ENCODE measurements around the gene TNPO3. TPM values are rescaled to one million over a fixed set of nuclear protein-coding genes. Genes with fewer than 3 reads are reported as not detected.

The TNPO3 gene
- total RNA-seq, 1 donor from 2014 or later = 59.4 TPM

- Histone ChIP-seq H3K36me3 (peaks cover 68 to 87% of the 10 kb centered on the region in 2 donors), H3K4me3 (no peak overlapping the region), H3K9me3 (no peaks in the 10 kb centered on the region), H3K4me1 (no peaks in the 10 kb centered on the region), H3K27ac (no peak overlapping the region), H3K27me3 (no peaks in the 10 kb centered on the region)
- DNase-seq (ENCODE audit: low spot score in 2 of 2) = no peak
- TF ChIP-seq, protein P1, sequence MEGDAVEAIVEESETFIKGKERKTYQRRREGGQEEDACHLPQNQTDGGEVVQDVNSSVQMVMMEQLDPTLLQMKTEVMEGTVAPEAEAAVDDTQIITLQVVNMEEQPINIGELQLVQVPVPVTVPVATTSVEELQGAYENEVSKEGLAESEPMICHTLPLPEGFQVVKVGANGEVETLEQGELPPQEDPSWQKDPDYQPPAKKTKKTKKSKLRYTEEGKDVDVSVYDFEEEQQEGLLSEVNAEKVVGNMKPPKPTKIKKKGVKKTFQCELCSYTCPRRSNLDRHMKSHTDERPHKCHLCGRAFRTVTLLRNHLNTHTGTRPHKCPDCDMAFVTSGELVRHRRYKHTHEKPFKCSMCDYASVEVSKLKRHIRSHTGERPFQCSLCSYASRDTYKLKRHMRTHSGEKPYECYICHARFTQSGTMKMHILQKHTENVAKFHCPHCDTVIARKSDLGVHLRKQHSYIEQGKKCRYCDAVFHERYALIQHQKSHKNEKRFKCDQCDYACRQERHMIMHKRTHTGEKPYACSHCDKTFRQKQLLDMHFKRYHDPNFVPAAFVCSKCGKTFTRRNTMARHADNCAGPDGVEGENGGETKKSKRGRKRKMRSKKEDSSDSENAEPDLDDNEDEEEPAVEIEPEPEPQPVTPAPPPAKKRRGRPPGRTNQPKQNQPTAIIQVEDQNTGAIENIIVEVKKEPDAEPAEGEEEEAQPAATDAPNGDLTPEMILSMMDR (IDR thresholded peaks at IDR 0.05) = no peak
- intact Hi-C loops (cut with DNase I) = no loop called here
Observed at GRCh38 chr7:128968624-128969023, 86.3 kb downstream of the TNPO3 start.

GRCh38 chr7:128963327-128963757 is 91.6 kb downstream of the TNPO3 start:
- no peaks in the 10 kb centered on the region for H3K27me3 ChIP-seq
- intact Hi-C loops (cut with DNase I) = no loop called here
- no peaks in the 10 kb centered on the region for H3K9me3 ChIP-seq
- H3K27ac ChIP-seq = no peak overlapping the region
- TF ChIP-seq, protein P1 (IDR thresholded peaks at IDR 0.05) = no peak
- H3K36me3 ChIP-seq = peaks cover 41 to 73% of the 10 kb centered on the region in 2 donors
- H3K4me3 ChIP-seq = no peak overlapping the region
- no peaks in the 10 kb centered on the region for H3K4me1 ChIP-seq
- no peak for DNase-seq (ENCODE audit: low spot score in 2 of 2)

DNA sequence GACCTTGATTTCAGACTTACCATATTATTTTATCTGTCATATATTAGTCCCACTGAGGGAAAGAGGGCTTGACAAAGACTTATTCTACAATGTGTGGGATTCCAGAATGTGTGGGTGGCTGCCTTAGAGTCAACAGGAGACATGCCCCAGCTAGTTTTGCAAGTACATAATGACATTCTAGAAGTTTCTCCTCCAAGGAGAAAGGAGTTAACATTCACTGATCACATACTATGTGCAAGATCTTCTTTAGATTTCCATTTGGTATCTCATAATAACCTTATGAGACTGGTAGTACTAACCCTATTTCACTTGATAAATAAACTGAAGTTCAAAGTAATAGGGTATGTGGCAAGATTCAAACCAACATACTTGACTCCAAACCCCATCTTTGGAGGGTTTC is 92.0 kb downstream of the TNPO3 start:
- Histone ChIP-seq H3K9me3 (no peaks in the 10 kb centered on the region), H3K27ac (no peak overlapping the region), H3K4me3 (no peak overlapping the region), H3K36me3 (peaks cover 39 to 73% of the 10 kb centered on the region in 2 donors), H3K4me1 (no peaks in the 10 kb centered on the region), H3K27me3 (no peaks in the 10 kb centered on the region)
- TF ChIP-seq, protein P1 (IDR thresholded peaks at IDR 0.05) = no peak
- intact Hi-C loops (cut with DNase I) = no loop called here
- no peak for DNase-seq (ENCODE audit: low spot score in 2 of 2)

DNA sequence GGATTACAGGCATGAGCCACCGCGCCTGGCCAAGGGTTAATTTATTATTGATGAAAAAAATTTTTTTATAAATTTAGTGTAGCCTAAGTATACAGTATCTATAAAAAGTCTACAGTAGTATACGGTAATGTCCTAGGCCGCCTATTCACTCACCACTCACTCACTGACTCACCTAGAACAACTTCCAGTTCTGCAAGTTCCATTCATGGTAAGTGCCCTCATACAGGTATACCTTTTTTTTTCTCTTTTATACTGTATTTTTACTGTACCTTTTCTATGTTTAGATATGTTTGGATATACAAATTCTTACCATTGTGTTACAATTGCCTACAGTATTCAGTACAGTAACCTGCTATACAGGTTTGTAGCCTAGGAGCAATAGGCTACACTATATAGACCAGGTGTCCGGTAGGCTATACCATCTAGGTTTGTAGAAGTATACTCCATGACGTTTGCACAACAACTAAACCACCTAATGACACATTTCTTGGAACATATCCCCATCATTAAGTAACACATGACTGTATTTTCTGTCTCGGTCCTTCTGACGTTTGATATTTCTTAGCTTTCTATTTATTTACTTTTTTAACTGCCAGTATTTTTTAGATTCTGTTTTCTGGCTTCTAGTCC is 93.8 kb downstream of the TNPO3 start:
- Histone ChIP-seq H3K9me3 (no peaks in the 10 kb centered on the region), H3K27me3 (no peaks in the 10 kb centered on the region), H3K4me3 (no peak overlapping the region), H3K4me1 (no peaks in the 10 kb centered on the region), H3K27ac (no peak overlapping the region), H3K36me3 (peaks cover 41 to 76% of the 10 kb centered on the region in 2 donors)
- DNase-seq (ENCODE audit: low spot score in 2 of 2) = no peak
- TF ChIP-seq, protein P1 (IDR thresholded peaks at IDR 0.05) = no peak
- intact Hi-C loops (cut with DNase I) = no loop called here

DNA sequence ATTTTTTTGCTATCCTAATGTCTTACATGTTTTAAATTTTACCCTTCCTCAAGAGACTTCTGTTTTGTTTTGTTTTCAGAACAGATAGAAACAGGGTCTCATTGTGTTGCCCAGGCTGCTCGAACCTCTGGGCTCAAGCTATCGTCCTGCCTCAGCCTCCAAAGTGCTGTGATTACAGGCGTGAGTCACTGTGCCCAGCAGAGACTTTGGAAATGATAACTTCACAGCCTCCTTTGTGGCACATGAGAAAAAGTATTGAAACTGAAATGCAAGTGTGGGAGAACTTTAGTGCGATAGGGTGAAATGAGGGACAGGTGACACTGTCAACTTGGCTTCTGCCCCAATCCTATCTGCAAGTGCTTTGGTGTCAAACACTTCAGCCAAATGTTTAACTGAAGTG is 95.6 kb downstream of the TNPO3 start:
- no peaks in the 10 kb centered on the region for H3K4me1 ChIP-seq
- DNase-seq (ENCODE audit: low spot score in 2 of 2) = no peak
- H3K27me3 ChIP-seq = no peaks in the 10 kb centered on the region
- H3K36me3 ChIP-seq = peaks cover 41 to 75% of the 10 kb centered on the region in 2 donors
- no peaks in the 10 kb centered on the region for H3K9me3 ChIP-seq
- intact Hi-C loops (cut with DNase I) = no loop called here
- TF ChIP-seq, protein P1 (IDR thresholded peaks at IDR 0.05) = no peak
- H3K27ac ChIP-seq = no peak overlapping the region
- H3K4me3 ChIP-seq = no peak overlapping the region

All from ascending aorta (tissue), 2 donors.